RCC 7860 (cell line): Measurements from ENCODE around the gene ARID5A.
A peak's percentile ranks its signal among the peaks of the same experiment; 100 is the strongest.

Experiments
- DNase-seq: peaks from one replicate; pipeline ENCODE4 v3.0.0-alpha.2; 2015; ENCODE audit warnings: low spot score
- FAIRE-seq: peaks from 2 replicates; lab custom pipeline; 2012; peaks lifted over from hg19 to GRCh38; lab: Jason Lieb, UNC

ARID5A gene

GRCh38 chr2:96526101-96526591 lies 10.4 kb upstream of the ARID5A start:
- FAIRE-seq (no peak), DNase-seq (no peak)

DNA sequence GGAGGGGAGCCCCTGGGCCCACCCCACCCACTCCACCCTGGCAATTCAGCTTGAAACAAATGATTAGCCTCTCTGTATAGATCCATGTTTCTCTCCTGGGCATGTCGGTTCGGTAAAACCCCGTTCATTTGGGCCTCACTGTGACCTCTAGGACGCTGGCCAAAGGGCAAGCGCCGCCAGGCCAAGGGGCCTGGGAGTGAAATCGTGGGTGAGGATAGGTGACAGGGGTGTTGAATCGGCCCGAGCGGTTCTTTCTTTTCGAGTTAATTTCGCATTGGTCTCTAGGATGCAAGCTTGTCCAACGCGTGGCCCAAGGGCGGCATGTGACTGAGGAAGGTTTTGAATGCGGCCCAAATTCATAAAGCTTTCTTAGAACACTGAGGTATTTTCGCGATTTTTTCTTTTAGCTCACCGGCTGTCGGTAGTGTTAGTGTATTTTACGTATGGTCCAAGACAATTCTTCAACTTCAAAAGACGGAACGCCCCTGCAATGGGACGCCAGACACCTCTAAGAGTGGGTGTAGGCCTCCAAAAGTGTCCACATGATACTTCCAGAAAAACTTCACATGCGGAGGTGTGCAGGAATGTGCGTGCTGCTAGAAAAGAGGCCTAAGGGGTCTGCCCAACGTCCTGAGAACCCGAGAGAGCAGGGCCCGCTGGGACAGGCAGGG lies 9.8 kb upstream of the ARID5A start:
- no peak for FAIRE-seq

DNA sequence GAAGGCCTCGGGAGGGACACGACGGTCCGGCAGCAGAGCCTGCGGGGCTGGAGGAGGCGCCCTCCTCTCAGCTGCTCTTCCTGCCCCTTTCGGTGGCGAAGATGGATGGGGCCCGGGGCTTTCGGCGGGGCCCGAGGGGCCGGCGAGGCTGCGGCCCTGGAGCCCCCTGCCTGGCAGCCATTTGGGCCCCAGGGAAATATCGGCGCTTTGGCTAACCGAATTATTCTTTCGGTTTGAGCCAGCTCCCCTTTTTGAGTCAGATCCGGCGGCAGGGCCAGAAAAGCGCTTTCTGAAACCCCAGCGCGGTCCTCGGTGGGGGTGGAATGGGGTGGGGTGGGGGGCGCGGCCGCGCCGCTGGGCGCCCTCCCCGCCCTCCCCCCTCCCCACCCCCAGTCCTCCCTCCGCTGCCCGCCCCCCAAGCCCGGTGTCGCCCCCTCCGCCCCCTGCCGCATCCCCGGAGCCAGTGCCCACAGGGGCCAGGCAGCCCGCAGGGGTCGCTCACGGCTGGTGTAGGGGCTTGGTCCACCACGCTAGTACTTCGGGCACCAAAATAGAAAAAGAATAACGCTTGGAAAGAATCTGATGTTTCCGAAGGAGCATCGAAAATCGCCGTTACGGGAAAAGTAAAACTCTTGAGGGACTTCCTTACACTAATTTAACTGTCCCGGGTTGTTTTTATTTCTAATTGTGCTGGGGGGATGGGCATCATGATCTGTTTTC lies 9.1 kb upstream of the ARID5A start:
- DNase-seq (no peak), FAIRE-seq (no peak)

More for the DNA sequence above, 9.8 kb upstream of the ARID5A start:
- DNase-seq, result no peak

- DNase-seq (no peak), FAIRE-seq (no peak)
Observed at GRCh38 chr2:96528006-96528699, 8.4 kb upstream of the ARID5A start.

DNA sequence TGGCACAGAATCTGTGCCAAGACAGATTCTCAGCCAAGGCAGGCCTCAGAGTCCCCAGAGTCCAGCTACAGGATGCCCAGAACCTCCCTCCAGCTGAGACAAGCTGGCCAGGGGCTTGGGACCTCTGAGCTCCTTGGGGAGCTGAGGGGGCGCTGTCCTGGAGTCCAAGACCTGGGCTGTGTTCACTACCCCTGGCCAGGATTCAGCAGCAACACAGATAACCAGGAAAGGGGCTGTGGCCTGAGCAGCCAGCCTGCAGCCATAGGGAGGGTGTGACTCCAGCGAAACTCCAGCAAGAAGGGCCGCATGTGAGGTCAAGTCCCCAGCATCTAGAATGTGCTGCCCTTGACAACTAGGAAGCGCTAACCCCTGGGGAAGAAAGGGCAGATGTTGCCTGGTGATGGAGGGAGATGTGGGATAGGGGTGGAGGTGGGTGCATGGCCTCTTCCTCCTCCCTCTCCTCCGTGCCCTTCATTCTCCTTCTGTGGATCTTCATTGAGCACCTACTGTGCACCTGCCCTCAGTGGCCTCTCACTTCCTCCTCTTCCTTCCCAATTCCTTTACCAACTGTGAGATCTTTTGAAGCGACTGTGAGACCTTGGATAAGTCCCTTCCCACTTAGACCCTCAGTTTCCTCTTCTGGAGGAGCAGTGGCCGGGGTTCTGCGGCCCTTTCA lies 7.7 kb upstream of the ARID5A start:
- DNase-seq (no peak), FAIRE-seq (no peak)

GRCh38 chr2:96529376-96530143 lies 7.0 kb upstream of the ARID5A start:
- FAIRE-seq (no peak), DNase-seq (no peak)

DNA sequence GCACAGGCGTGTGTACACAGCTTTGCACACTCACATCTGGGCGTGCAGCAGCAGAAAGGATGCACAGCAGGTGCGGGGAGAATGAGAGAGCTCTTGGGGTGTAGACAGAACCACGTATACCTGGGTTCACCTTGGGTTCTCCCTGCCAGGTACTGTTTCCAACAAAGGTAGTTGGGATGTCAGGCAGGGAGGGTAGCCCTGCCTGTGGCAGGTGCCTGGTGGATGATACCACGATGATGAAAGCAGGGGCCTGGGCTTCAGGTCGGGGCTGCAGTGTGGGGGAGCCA lies 6.5 kb upstream of the ARID5A start:
- FAIRE-seq (no peak), DNase-seq (no peak)

- DNase-seq (no peak), FAIRE-seq (no peak)
Observed at GRCh38 chr2:96530474-96531357, 5.8 kb upstream of the ARID5A start.

- FAIRE-seq, result no peak
- DNase-seq, result no peak
Observed at GRCh38 chr2:96531366-96531765, 5.2 kb upstream of the ARID5A start.

DNA sequence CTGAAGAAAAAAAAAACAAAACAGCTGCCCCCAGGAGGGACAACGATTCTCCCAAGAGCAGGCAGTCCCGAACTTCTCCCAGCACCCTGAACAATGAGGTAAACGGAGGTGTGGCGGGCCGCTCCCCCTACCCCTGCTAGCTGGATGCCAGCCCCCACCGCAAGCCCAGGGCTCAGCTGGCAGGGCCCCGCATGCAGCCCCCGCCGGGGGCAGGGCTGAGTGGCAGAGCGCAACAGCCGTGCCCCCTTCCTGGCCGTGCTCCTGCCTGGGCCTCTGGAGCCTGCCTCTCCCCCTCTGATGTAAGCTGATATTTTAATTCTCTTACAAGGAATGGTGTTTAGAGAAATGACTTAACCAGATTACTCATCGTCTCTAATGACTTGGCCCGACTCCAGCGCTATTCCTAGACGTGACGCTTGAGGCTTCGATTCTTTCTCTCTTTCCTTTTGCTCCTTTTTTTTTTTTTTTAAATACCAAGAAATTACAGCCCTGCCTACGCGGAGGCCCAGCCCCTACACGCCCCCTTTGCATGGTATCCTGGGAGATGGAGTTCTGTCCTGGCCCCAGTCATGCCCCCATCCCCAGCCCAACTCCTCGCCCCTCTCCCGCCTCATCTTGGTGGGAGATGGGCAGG lies 4.6 kb upstream of the ARID5A start:
- peak; percentile 99 for DNase-seq
- FAIRE-seq, result peak; percentile 92

- DNase-seq (no peak), FAIRE-seq (no peak)
Observed at GRCh38 chr2:96532641-96533291, 3.8 kb upstream of the ARID5A start.

- DNase-seq (no peak), FAIRE-seq (no peak)
Observed at GRCh38 chr2:96533292-96534073, 3.1 kb upstream of the ARID5A start.

DNA sequence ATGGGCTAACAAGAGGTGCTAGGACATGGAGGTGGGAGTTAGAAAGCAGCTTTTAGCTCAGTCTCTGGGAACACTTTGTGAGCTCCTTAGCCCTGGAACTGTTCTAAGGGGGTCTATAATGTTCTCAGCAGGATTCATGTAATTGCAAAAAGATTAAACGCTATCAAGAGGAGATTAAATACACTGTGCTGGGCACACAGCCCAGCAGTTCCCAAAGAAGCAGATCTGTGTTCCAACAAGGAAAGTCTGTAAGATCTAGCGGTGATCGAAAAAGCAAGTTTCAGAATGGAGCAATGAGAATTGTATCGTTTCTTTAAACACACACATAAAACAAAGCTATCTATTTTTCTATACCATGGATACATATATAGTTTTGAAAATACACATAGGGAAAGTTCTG lies 2.4 kb upstream of the ARID5A start:
- FAIRE-seq, result no peak

DNA sequence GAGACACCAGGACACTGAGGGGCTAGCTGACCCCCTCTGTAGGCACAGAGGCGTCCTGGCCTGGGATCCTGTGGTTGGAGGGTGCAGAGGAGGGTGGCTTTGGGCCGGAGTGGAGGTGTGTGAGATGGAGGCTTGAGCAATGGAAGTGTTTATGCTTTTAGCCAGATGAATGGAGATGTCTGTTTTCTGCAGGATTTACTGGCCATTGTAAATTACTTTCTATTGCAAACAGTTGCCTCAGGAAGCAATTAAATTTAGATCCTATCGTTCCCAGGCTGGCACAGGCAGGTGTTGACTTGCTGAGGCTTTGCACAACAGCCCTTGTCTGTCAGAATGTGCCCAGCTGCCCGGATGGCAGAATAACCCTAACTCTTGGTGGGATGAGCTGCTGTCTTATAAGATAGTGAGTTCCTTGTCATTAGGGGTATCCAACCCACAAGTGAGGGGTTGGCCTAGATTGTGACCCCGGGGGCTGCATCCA lies 1.8 kb upstream of the ARID5A start:
- FAIRE-seq, result no peak
- DNase-seq, result no peak

More for the DNA sequence above, 2.4 kb upstream of the ARID5A start:
- no peak for DNase-seq

DNA sequence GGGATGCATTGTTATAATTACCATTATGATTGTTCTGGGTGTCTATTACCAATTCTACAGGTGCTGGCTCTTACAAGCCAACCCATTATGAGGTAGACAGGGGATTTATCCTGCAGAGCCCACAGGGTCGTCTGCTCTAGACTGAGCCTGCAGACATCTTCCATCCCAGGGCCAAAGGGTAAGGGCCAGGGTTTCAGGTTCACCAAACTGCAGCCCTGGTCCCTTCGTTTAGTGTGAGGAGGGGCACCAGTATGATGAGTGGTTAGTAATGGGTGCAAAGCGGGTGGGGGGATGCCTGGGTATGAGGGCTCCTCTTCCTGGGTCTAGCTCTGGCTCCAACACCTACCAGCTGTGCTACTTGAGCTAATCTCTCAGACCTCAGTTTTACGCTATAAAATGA lies 1.2 kb upstream of the ARID5A start:
- no peak for FAIRE-seq

DNA sequence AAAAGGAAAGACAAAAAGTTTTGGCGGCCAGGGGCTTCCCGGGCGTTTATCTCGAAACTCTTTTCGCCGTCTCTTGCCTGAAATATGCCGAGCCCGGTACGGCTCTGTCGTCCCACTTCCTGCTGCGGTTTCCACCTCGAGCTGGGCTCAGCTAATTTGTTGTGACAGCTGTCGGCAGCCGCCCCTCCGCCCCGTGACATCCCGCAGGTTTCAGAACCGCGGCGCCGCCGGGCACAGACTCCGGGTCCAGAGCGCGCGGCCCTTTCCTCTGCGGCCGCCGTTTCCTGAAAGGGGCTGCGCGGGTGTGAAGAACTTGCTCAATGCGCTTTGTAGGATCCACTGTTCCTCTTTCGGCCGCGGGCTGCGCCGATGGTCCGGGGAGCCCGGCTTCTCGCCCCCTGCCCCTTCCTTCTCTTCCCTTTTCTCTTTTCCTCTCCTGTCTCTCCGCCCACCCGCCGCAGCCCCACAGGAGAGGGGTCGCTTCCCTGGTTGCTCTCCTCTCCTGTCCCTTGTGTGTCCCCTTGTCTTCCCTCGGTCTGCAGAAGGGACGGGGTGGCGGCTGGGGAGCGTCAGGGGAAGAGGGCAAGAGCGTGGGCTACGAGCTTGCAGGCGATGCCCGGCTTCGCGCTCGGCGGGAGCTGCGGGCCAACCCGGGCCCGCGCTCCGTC lies 648 bp downstream of the ARID5A start:
- DNase-seq, result peak; percentile 26
- no peak for FAIRE-seq

More for the DNA sequence above, 1.2 kb upstream of the ARID5A start:
- DNase-seq, result no peak
